ENCODE results near the gene BLTP1. TPM values are rescaled to one million over a fixed set of nuclear protein-coding genes. Genes with fewer than 3 reads are reported as not detected.

The BLTP1 gene
- total RNA-seq, 2 experiments from 2014 or later = 32.3 to 41.6 TPM

GRCh38 chr4:122178961-122179360 is 26.8 kb downstream of the BLTP1 start:
- Histone ChIP-seq H3K9me2 (ENCODE audit: insufficient read depth, low read length) (no peaks in the 10 kb centered on the region), H4K20me1 (ENCODE audit: insufficient read depth, low read length) (no peaks in the 10 kb centered on the region), H3K36me3 (ENCODE audit: insufficient read depth, low read length) (peaks cover 26% of the 10 kb centered on the region), H3K4me1 (ENCODE audit: insufficient read depth, low read length, poor library complexity, severe bottlenecking) (no peaks in the 10 kb centered on the region), H3K4me2 (ENCODE audit: low read length) (no peak overlapping the region), H3K79me2 (ENCODE audit: insufficient read depth, low read depth, low read length) (no peaks in the 10 kb centered on the region), H3K4me3 (ENCODE audit: low read depth, low read length, poor library complexity, severe bottlenecking) (no peak overlapping the region), H3K9me3 (ENCODE audit: low read length) (no peaks in the 10 kb centered on the region), H3K27ac (ENCODE audit: low read depth, low read length, poor library complexity, severe bottlenecking) (no peak overlapping the region), H2AFZ (ENCODE audit: low read length) (no peak overlapping the region)
- no peak for DNase-seq (ENCODE audit: low spot score)
- TF ChIP-seq CTCF (conservative IDR thresholded peaks at IDR 0.05; ENCODE audit: low read length) (no peak), EZH2phosphoT487 (IDR thresholded peaks at IDR 0.05; ENCODE audit: borderline replicate concordance, low read depth, low read length) (no peak)
- intact Hi-C loops (cut with micrococcal nuclease; ENCODE audit: unreplicated experiment) = no loop called here
- ChIA-PET CTCF (ENCODE audit: unreplicated experiment) (no interaction called here), POLR2A (interaction anchor here (0.8 kb wide), 1 partner anchor 9 kb away, joined by 4 read pairs; no protein-coding TSS in a partner anchor)
- no TSS peak for BruUV-seq (replicated peaks)

GRCh38 chr4:122195718-122196117 is 43.6 kb downstream of the BLTP1 start:
- H3K27ac ChIP-seq (ENCODE audit: low read depth, low read length, poor library complexity, severe bottlenecking) = no peak overlapping the region
- POLR2A ChIA-PET = interaction anchor here (1.1 kb wide), 1 partner anchor 73 kb away, joined by 3 read pairs; no protein-coding TSS in a partner anchor
- BruUV-seq (replicated peaks) = no TSS peak

More at GRCh38 chr4:122195718-122196117, 43.6 kb downstream of the BLTP1 start:
- H4K20me1 ChIP-seq (ENCODE audit: insufficient read depth, low read length) = no peaks in the 10 kb centered on the region
- H3K4me2 ChIP-seq (ENCODE audit: low read length) = no peak overlapping the region
- no peak for DNase-seq (ENCODE audit: low spot score)
- H3K9me2 ChIP-seq (ENCODE audit: insufficient read depth, low read length) = no peaks in the 10 kb centered on the region
- no peak overlapping the region for H3K4me3 ChIP-seq (ENCODE audit: low read depth, low read length, poor library complexity, severe bottlenecking)
- CTCF ChIA-PET (ENCODE audit: unreplicated experiment) = no interaction called here
- intact Hi-C loops (cut with micrococcal nuclease; ENCODE audit: unreplicated experiment) = no loop called here
- H3K9me3 ChIP-seq (ENCODE audit: low read length) = no peaks in the 10 kb centered on the region
- H3K4me1 ChIP-seq (ENCODE audit: insufficient read depth, low read length, poor library complexity, severe bottlenecking) = no peaks in the 10 kb centered on the region
- no peaks in the 10 kb centered on the region for H3K79me2 ChIP-seq (ENCODE audit: insufficient read depth, low read depth, low read length)
- TF ChIP-seq CTCF (conservative IDR thresholded peaks at IDR 0.05; ENCODE audit: low read length) (no peak), EZH2phosphoT487 (IDR thresholded peaks at IDR 0.05; ENCODE audit: borderline replicate concordance, low read depth, low read length) (no peak)
- no peak overlapping the region for H2AFZ ChIP-seq (ENCODE audit: low read length)
- H3K36me3 ChIP-seq (ENCODE audit: insufficient read depth, low read length) = peaks cover 18% of the 10 kb centered on the region

Other genes with a start within 250 kb of the BLTP1 start
- 0.50 TPM in 1 of 2 replicates, not detected in the other for gene TRPC3, start 200.3 kb upstream of the BLTP1 start, total RNA-seq (2014; rRNA removed; shearing (Covaris generic))
- gene TRPC3, start 200.3 kb upstream of the BLTP1 start, total RNA-seq (2022) = not detected in 2 replicates
- not detected in 2 replicates for gene ADAD1, start 226.7 kb downstream of the BLTP1 start, total RNA-seq (2014; rRNA removed; shearing (Covaris generic))
- gene ADAD1, start 226.7 kb downstream of the BLTP1 start, total RNA-seq (2022) = not detected in 2 replicates